ENCODE measurements around the gene MR1.

DNA sequence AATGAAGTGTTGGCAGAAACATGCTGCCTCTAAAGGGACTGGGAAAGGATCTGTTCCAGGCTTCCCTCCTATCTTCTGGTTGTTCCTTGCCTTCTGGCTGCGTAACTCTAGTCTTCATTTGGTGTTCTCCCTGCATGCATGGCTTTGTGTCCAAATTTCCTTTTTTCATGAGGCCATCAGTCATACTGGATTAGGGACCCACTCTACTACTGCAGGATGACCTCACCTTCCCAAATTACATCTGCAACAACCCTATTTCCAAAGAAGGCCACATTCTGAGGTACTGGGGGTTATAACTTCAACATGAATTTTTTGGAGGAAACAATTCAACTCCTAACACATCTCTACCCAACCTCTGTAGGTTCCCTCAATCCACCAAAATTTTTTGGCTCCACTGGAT is 26.3 kb downstream of the MR1 start:
- TF ChIP-seq CTCF (IDR thresholded peaks at IDR 0.05) (no peak), POLR2A (IDR thresholded peaks at IDR 0.05) (no peak)
